ENCODE measurements around the gene TNFRSF21.
A peak's percentile ranks its signal among the peaks of the same experiment; 100 is the strongest.
"Not testable (repeated sequence)": the region's sequence is repeated elsewhere in the genome, so short reads cannot be mapped to it uniquely, and the experiment has no call there.

Gene TNFRSF21

GRCh38 chr6:47299965-47300364 is 9.7 kb downstream of the TNFRSF21 start:
- intact Hi-C loops (cut with DNase I) = loop anchor here (10.0 kb wide), 1 partner anchor 445 kb away; no protein-coding TSS in a partner anchor
- DNase-seq = no peak

- intact Hi-C loops (cut with DNase I) = no loop called here
- no peak for DNase-seq
These were observed 11.2 kb downstream of the TNFRSF21 start for GRCh38 chr6:47298475-47298874.

- intact Hi-C loops (cut with DNase I) = no loop called here
- no peak for DNase-seq
These were observed 14.7 kb downstream of the TNFRSF21 start for GRCh38 chr6:47294990-47295389.

GRCh38 chr6:47292944-47293343 is 16.8 kb downstream of the TNFRSF21 start:
- no peak for DNase-seq
- intact Hi-C loops (cut with DNase I) = no loop called here

GRCh38 chr6:47292027-47292426 is 17.7 kb downstream of the TNFRSF21 start:
- intact Hi-C loops (cut with DNase I) = no loop called here
- DNase-seq = no peak

- intact Hi-C loops (cut with DNase I) = no loop called here
- no peak for DNase-seq
These were observed 19.4 kb downstream of the TNFRSF21 start for GRCh38 chr6:47290124-47290834.

GRCh38 chr6:47288267-47289090 is 21.2 kb downstream of the TNFRSF21 start:
- no peak for DNase-seq
- intact Hi-C loops (cut with DNase I) = no loop called here

GRCh38 chr6:47286301-47286700 is 23.4 kb downstream of the TNFRSF21 start:
- DNase-seq = no peak
- intact Hi-C loops (cut with DNase I) = no loop called here

- no peak for DNase-seq
- intact Hi-C loops (cut with DNase I) = no loop called here
These were observed 25.7 kb downstream of the TNFRSF21 start for GRCh38 chr6:47283993-47284392.

GRCh38 chr6:47278545-47278944 is 31.2 kb downstream of the TNFRSF21 start:
- no peak for DNase-seq
- intact Hi-C loops (cut with DNase I) = no loop called here

GRCh38 chr6:47277702-47278101 is 32.0 kb downstream of the TNFRSF21 start:
- intact Hi-C loops (cut with DNase I) = no loop called here
- peak in 11 of 42 donors; percentile 2 to 55 (median 26) for DNase-seq

GRCh38 chr6:47276377-47276776 is 33.3 kb downstream of the TNFRSF21 start:
- DNase-seq = no peak
- intact Hi-C loops (cut with DNase I) = no loop called here

- intact Hi-C loops (cut with DNase I) = no loop called here
- DNase-seq = no peak
These were observed 34.1 kb downstream of the TNFRSF21 start for GRCh38 chr6:47275640-47276039.

- DNase-seq; intact Hi-C loops (cut with DNase I): not testable (repeated sequence)
These were observed 34.6 kb downstream of the TNFRSF21 start for GRCh38 chr6:47275132-47275531.

- intact Hi-C loops (cut with DNase I) = no loop called here
- no peak for DNase-seq
These were observed 41.0 kb downstream of the TNFRSF21 start for GRCh38 chr6:47268572-47269187.

GRCh38 chr6:47267301-47267700 is 42.4 kb downstream of the TNFRSF21 start:
- no peak for DNase-seq
- intact Hi-C loops (cut with DNase I) = no loop called here

- intact Hi-C loops (cut with DNase I) = no loop called here
These were observed 43.7 kb downstream of the TNFRSF21 start for GRCh38 chr6:47265971-47266370.

GRCh38 chr6:47264775-47265184 is 44.9 kb downstream of the TNFRSF21 start:
- no peak for DNase-seq
- intact Hi-C loops (cut with DNase I) = no loop called here

More at GRCh38 chr6:47265971-47266370, 43.7 kb downstream of the TNFRSF21 start:
- DNase-seq = no peak

GRCh38 chr6:47263268-47263667 is 46.4 kb downstream of the TNFRSF21 start:
- intact Hi-C loops (cut with DNase I) = no loop called here
- DNase-seq = no peak

GRCh38 chr6:47262231-47262630 is 47.5 kb downstream of the TNFRSF21 start:
- intact Hi-C loops (cut with DNase I) = no loop called here
- DNase-seq = no peak

All from head of caudate nucleus (tissue), 42 donors.